HG03159 (cell line): ENCODE measurements around the gene ZBTB40.
A peak's percentile ranks its signal among the peaks of the same experiment; 100 is the strongest.

Experiments
- ATAC-seq: cut with Tn5 transposase; IDR thresholded peaks from one replicate; pipeline ENCODE4 v1.9.1; 2021; ENCODE audit warnings: mild to moderate bottlenecking, moderate library complexity; ENCODE audit not compliant: unreplicated experiment

ZBTB40 gene

GRCh38 chr1:22431965-22432364 is 19.7 kb upstream of the ZBTB40 start:
- no peak for ATAC-seq

DNA sequence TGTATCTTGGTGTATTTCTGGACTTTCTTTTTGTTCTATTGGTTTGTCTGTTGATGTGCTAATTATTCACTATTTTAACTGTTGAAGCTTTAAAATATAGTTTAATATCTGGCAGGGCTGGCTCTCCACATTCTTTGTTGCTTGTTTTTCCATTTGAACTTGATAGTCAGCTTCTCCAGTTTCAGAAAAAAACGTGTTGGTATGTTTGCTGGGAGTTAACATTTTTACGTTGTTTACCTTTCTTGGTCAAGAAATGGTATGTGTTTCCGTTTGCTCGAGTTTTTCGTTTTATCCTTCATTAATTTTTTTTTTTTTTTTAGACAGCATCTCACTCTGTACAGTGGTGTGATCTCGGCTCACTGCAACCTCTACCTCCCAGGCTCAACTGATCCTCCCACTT is 16.9 kb upstream of the ZBTB40 start:
- no peak for ATAC-seq

- ATAC-seq, result no peak
These were observed 14.7 kb upstream of the ZBTB40 start for GRCh38 chr1:22436948-22437347.

- ATAC-seq, result no peak
These were observed 14.1 kb upstream of the ZBTB40 start for GRCh38 chr1:22437573-22437972.

DNA sequence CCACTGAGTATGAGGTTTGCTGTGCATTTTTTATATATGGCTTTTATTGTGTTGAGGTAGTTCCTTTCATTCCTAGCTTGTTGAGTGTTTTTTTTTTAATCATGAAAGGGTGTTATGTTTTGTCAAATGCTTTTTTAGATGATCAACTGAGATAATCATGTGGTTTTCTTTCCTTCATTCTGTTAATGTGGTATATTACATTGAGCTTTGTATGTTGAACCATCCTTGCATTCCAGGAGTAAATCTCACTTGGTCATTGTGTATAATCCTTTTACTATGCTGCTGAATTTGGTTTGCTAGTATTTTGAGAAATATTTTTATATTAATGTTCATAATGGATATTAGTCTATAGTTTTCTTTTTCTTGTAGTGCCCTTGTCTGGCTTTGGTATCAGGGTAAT is 11.1 kb upstream of the ZBTB40 start:
- ATAC-seq, result no peak

DNA sequence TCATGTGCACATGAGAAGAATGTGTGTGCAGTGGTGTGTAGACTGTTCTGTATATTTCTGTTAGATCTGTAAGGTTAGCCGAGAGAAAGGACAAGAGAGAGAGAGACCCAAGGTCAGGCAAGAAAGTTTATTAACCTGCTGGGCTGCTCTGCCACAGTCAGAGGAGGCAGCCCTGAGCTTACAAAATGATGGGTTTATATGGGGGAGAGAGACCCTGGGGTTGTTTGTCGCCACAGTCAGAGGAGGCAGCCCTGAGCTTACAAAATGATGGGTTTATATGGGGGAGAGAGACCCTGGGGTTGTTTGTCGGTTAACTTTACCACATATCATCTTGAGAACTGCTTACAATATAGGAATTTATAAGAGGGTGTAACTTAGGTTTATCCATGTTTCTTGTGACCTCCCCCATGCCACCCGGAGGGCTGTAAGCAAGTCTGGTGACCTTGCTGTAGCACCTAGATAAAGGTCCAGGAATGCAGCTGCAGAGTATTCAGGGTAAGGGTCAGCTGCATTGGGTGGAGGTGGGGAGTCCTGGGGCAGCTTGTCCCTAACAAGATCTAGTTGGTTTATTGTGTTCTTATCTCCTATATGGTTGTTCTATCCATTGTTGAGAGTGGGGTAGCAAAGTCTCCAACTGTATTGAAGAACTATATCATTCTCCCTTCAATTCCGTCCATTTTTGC is 9.3 kb upstream of the ZBTB40 start:
- no peak for ATAC-seq

DNA sequence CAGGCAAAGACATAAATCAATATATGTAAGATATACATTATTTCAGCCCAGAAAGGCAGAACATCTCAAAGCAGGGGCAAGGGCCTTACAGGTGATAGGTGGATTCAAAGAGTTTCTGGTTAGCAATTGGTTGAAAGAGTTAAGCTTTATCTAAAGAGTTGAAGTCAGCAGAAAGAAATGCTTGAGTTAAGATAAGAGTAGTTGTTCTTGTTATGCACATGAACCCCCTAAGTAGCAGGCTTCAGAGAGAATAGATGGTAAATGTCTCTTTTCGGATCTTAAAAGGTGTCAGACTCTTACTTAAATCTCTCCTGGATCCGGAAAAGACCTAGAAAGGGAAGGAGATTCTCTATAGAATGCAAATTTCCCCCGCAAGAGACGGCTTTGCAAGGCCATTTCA is 8.3 kb upstream of the ZBTB40 start:
- no peak for ATAC-seq

GRCh38 chr1:22444856-22445255 is 6.8 kb upstream of the ZBTB40 start:
- no peak for ATAC-seq

DNA sequence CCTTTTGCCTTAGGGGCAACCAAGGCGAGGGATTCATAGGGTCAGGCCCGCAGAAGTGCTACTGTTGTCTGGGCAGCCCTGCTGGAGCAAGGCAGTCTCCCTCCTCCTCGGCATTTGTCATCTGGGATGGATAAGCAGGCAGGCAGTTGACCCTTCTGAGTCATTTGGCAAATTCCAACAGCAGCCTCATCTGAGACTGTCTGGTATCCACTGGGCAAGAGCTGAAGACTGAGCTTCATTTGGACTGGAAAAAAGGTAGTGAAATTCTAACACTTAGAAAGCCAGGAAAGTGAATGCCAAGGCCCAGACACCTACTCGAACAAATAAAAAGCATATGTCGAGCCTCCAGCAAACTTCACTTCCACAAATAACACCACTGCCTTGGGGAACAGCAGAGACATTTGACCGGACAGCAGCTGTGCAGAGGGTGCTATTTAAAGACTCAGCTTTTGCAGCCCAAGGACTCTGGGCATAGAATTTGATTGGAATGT is 4.0 kb upstream of the ZBTB40 start:
- ATAC-seq, result no peak

DNA sequence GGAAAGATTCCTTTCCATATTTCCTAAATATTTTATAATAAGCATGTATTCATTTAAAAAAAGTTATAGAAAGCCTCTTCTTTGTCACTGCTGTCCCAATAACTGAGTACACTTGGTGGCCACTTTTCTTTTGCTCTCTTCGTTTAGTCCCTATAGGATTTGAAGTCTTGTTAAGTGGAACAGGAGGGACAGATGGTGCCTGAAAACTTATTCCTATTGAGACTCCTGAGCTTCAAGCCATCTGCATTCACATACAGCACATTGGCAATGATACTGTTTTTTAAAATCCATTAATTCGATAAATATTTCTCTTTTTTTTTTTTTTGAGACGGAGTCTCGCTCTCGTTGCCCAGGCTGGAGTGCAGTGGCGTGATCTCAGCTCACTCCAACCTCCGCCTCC is 2.0 kb upstream of the ZBTB40 start:
- ATAC-seq, result no peak

DNA sequence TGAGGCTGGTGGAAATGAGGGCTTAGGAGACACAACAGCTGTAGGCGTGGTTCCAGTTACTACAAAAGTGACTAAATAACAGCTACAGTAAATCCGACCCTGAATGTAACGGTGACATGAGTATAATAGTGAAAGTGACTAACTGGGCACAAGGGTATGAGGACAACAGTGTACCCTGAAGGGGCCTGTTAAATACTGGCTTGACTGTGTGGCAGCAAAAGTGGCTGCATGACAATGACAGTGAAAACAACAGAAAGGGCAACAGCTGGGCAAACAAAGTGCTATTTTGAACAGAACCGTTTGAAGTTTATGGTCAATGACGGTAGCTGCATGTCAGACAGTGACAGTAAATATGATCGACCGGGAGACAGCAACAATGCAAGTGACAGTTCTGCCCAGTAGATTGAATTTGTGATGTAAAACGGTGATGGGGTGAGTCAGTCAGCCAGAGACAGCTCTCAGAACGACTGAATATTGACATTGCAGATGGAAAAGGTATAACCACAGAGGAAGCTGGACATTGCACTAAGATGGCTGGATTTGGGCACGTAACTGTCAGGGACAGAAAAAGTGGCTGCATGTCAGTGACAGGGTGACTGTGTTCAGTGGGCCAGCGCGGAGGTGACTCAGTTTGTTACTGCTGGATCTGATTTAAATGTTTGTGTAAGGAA is 1.2 kb upstream of the ZBTB40 start:
- ATAC-seq, result no peak

DNA sequence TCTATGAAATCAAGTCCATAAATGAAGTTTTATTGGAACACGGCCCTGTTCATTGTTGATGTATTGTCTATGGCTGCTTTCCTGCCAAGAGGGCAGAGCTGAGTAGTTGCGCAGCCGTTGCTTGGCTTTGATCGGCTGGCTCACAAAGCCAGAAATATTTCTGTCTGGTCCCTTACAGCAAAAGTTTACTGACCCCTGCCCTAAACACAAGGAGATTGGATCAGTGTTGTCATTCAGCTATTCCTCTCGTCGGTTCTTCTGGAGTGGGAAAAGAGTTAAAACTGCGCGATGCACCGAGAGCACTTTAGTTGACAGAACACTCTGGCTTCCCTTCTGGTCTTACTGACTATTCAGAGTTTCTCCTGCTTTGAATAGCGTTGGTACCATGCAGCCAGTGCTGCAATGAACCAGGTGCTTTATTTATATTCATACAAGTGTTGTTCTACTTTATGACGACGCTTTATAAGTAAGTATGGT is 868 bp downstream of the ZBTB40 start:
- ATAC-seq, result peak; percentile 18

- no peak for ATAC-seq
These were observed 1.5 kb downstream of the ZBTB40 start for GRCh38 chr1:22453181-22453580.

DNA sequence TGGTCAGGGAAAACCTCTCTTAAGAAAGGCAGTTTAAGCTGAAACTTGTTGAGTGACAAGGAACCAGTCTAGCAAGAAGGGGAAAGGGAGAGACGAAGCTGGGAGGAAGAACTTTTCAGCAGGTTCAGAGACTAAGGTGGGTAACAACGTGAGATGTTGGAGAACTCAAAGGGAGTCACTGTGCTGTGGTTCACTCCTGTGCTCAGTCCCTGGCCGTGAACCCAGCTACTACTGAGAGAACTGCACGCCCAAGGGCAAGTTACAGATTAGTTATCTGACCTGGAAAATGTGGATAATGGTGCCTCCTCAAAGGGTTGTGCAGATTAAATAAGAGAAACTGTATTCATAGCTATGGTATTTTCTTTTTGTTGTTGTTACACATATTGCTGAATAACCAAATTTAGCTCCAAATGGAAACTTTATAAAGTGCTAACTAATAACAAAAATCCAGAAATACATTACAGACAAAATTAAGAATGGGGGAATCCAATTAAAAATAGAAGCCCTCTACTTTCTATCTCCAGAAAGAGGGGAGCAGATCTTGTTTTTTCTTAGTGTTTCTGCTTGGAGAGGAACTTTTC is 2.9 kb downstream of the ZBTB40 start:
- no peak for ATAC-seq

DNA sequence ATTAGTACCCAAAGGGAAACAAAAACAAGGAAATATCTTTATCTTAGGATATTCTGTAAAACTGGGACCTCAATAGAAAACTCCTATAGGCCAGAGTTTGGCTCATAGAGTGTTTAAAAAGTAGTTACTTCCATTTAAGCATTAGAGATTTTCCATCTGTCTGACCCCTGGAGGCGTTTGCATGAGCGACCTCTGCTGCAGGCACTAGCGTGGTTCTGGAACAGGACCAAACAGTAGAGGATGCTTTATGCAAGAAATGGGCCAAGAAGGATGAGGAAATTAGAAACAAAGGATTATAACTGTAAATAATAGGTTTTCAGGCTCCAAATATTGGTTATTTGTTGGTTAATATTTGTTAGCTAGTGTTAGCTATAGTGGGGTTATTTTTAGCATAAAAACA is 5.7 kb downstream of the ZBTB40 start:
- no peak for ATAC-seq

DNA sequence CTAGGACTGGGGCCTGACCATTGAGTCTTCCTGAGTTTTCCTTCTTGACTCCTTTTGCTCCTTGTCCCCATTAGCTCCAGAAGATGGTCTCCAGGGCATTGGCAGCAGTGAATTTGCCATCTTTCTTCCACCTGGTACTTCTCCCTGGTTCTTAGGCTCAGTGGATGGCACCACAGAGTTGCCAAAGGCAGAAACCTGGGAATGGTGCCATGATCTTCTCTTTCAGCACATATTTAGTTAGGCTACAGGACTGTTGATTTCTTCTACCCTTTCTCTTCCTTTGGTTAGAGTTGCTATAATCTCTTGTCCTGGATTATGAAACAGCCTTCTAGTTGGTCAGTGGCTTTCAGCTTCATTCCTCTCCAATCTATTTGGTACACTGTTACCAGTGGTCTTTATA is 6.2 kb downstream of the ZBTB40 start:
- ATAC-seq, result no peak

DNA sequence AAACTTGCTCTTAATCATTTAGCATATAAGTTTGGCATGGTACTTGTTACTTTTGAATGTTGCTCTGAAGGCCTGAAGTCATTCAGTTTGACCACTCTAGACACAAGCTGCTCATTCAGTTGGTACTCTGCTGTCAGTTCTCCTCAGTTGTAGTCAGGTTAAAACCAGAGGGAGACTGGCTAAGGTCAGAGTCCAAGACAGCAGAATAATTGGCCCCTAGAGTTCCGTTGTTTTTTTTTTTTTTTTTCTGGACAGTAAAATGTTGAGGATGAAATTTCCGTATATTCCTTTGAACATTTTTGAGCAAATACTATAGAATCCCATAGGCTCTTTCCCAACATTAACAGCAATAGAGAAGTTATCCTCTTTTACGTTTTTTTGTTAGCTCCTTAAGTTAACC is 9.4 kb downstream of the ZBTB40 start:
- no peak for ATAC-seq

DNA sequence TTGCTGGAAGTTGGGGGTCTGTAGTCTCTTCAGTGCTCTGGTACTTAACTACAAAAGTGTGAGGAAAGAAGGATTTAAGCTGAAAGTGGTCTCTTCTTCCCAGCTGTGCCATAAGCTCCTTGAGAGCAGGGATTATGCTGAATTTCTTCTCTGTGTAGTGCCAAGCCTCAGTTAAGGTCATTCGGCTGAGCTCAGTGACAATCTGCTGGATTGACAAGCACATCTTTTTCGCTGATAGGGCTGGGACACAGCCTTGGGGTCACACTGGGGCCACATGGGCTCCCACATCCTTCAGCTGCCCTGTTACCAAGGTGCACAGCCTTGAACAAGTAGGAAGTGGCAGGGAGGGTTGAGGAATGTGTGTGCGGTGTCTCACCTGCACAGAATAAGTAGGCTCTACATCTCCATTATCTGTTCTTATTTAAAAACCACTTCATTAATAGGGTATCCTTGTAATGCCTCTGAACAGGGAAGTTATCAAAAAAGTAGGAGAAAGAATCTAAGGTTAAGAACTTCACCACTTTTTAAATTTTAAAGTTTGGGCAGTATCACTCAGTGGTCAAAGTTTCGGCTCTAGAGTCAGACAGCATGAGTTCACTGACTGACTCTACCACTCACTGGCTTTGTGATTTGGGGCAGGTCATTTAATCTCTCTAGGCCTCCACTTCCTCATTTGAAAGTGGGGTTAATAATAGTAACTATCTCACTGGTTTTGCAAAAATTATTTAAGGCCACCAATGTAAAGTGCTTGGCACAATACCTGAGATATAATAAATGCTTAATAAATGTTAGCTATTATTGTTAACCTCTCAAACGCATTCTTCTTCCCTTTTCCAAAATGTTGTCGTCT is 10.3 kb downstream of the ZBTB40 start:
- ATAC-seq, result no peak

- ATAC-seq, result no peak
These were observed 11.3 kb downstream of the ZBTB40 start for GRCh38 chr1:22462928-22463327.

DNA sequence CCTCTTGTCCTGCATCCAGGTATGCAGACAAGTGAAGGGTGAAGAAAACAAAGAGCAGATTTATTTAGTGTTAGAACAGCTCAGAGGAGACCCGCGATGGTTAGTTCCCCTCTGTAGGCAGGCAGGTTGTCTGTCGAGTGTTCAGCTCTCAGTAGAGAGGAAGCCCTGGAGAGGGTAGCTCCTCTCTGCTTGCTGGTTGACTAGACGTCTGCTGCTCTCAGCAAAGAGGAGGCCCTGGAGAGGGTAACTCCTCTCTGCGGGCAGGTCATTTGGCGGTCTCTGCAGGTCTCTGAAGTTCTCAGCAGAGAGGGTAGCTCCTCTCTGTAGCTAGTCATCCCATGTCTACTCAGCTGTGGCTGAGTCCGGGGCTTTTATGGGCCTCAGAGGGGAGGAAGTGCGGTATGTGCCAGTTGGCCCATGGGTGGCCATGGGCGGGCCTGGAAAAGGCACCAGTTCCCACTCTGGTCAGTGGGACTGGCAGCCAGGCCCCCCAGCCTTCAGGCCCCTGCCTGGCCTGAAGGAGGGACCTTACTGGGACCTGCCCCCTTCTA is 13.4 kb downstream of the ZBTB40 start:
- ATAC-seq, result no peak

GRCh38 chr1:22465671-22466070 is 14.0 kb downstream of the ZBTB40 start:
- ATAC-seq, result no peak
